Endothelial cell of umbilical vein (primary cell): ENCODE results near the gene MON1A. TPM values are rescaled to one million over a fixed set of nuclear protein-coding genes. Genes with fewer than 3 reads are reported as not detected.
A peak's percentile ranks its signal among the peaks of the same experiment; 100 is the strongest.

Experiments used
- BruUV-seq: library from RNA; stranded (reverse); fragments of 400-500 nt; replicated peaks from 2 replicates; lab custom pipeline; 2021; lab: Mats Ljungman, UMichigan
- CTCF ChIA-PET: fragments of 300-600, 350-600 bp; sonication (Branson Sonifier 250); formaldehyde crosslinking; loops from one replicate; lab custom pipeline; 2021; ENCODE audit warnings: antibody characterized with exemption, inconsistent platforms; lab: Charles Lee
- POLR2A ChIA-PET: fragments of 300-600, 350-600 bp; sonication (Branson Sonifier 250); formaldehyde crosslinking; loops from one replicate; lab custom pipeline; 2021; ENCODE audit warnings: antibody characterized with exemption, inconsistent platforms; lab: Charles Lee
- DNase-seq: peaks from one replicate; pipeline ENCODE4 v3.0.0-alpha.2; 2011; ENCODE audit warnings: low read depth, low spot score
- FAIRE-seq: peaks from 2 replicates; lab custom pipeline; 2011; peaks lifted over from hg19 to GRCh38; lab: Jason Lieb, UNC
- H2AFZ ChIP-seq: 2 replicates; pipeline ENCODE4 v1.6.0; 2012; ENCODE audit warnings: low read depth, low read length, control low read depth, inconsistent platforms
- H3K27ac ChIP-seq: 2 replicates; pipeline ENCODE4 v1.5.1; 2011; ENCODE audit warnings: low read depth, mild to moderate bottlenecking, control low read depth, low read length, moderate library complexity; ENCODE audit not compliant: insufficient read depth
- H3K27me3 ChIP-seq, 2 experiments: 2 replicates each; pipeline versions ENCODE4 v1.6.0 to v1.6.1; 2011; ENCODE audit warnings: low read length in 2 of 2, mixed read lengths in 1 of 2; ENCODE audit not compliant: control insufficient read depth in 2 of 2, insufficient read depth in 2 of 2
- H3K36me3 ChIP-seq, 2 experiments: 2 replicates in 1 of 2; 3 replicates in 1 of 2; pipeline ENCODE4 v1.5.1; 2011; ENCODE audit warnings: low read length in 2 of 2, mild to moderate bottlenecking in 1 of 2, moderate library complexity in 1 of 2; ENCODE audit not compliant: control insufficient read depth in 2 of 2, insufficient read depth in 2 of 2; ENCODE audit errors: extremely low read depth in 1 of 2
- H3K4me1 ChIP-seq: 3 replicates; pipeline ENCODE4 v1.5.1; 2011; ENCODE audit warnings: mild to moderate bottlenecking, low read length; ENCODE audit not compliant: control insufficient read depth, insufficient read depth; ENCODE audit errors: extremely low read depth
- H3K4me2 ChIP-seq: 2 replicates; pipeline ENCODE4 v1.6.1; 2011; ENCODE audit warnings: low read length, control low read depth, mixed read lengths; ENCODE audit not compliant: insufficient read depth
- H3K4me3 ChIP-seq, 3 experiments: fragments of 200-600 bp in 1 of 3; sonication (generic), shearing (Covaris generic) in 1 of 3; replicated peaks in 1 of 3; 2 replicates each; pipeline ENCODE4 v1.5.1; 2011 to 2016; ENCODE audit warnings: control low read depth in 3 of 3, low read length in 3 of 3, mild to moderate bottlenecking in 2 of 3, inconsistent platforms in 1 of 3, low read depth in 1 of 3, moderate library complexity in 1 of 3; ENCODE audit not compliant: insufficient read depth in 1 of 3
- H3K79me2 ChIP-seq: 2 replicates; pipeline ENCODE4 v1.6.0; 2012; ENCODE audit warnings: low read length, inconsistent platforms; ENCODE audit not compliant: control insufficient read depth, insufficient read depth
- H3K9ac ChIP-seq: replicated peaks from 2 replicates; pipeline ENCODE3; 2011; ENCODE audit warnings: low read length, control low read depth; ENCODE audit not compliant: insufficient read depth; ENCODE audit errors: extremely low read depth
- H3K9me1 ChIP-seq: replicated peaks from 3 replicates; pipeline ENCODE4 v1.6.0; 2011; ENCODE audit warnings: mild to moderate bottlenecking, low read length; ENCODE audit not compliant: control insufficient read depth, insufficient read depth; ENCODE audit errors: extremely low read depth
- H3K9me3 ChIP-seq: replicated peaks from 2 replicates; pipeline ENCODE4 v1.5.1; 2012; ENCODE audit warnings: low read length, inconsistent platforms; ENCODE audit not compliant: control insufficient read depth, insufficient read depth
- H4K20me1 ChIP-seq: replicated peaks from 2 replicates; pipeline ENCODE3; 2011; ENCODE audit warnings: mild to moderate bottlenecking, low read length; ENCODE audit not compliant: control insufficient read depth, insufficient read depth; ENCODE audit errors: extremely low read depth
- CTCF ChIP-seq, 2 donors: IDR thresholded peaks; 1 replicate in 1 of 2; 2 replicates in 1 of 2; pipeline ENCODE4 v1.5.1; 2011; ENCODE audit warnings: low read length in 2 of 2, mild to moderate bottlenecking in 2 of 2, moderate library complexity in 2 of 2, control low read depth in 1 of 2, inconsistent platforms in 1 of 2, low read depth in 1 of 2; ENCODE audit not compliant: insufficient read depth in 1 of 2; ENCODE audit errors: extremely low read depth in 1 of 2
- EZH2 ChIP-seq: IDR thresholded peaks from 2 replicates; pipeline ENCODE4 v1.6.1; 2012; ENCODE audit warnings: borderline replicate concordance, low read depth, mild to moderate bottlenecking, moderate library complexity, low read length, inconsistent platforms; ENCODE audit not compliant: severe bottlenecking
- FOS ChIP-seq: IDR thresholded peaks from 2 replicates; pipeline ENCODE4 v1.6.1; 2011; ENCODE audit warnings: mild to moderate bottlenecking, low read length, moderate library complexity, borderline replicate concordance; ENCODE audit not compliant: insufficient read depth
- GATA2 ChIP-seq: IDR thresholded peaks from 2 replicates; pipeline ENCODE4 v1.7.0; 2011; ENCODE audit warnings: low read depth, mild to moderate bottlenecking, moderate library complexity, mixed read lengths, low read length; ENCODE audit not compliant: insufficient read length, insufficient read depth
- JUN ChIP-seq: IDR thresholded peaks from 2 replicates; pipeline ENCODE4 v1.6.1; 2011; ENCODE audit warnings: borderline replicate concordance, low read depth; ENCODE audit not compliant: insufficient read length, insufficient read depth
- MAX ChIP-seq: IDR thresholded peaks from 2 replicates; pipeline ENCODE4 v1.6.1; 2011; ENCODE audit not compliant: insufficient read depth, insufficient read length
- MYC ChIP-seq: IDR thresholded peaks from one replicate; pipeline ENCODE4 v1.6.1; 2011; ENCODE audit warnings: mild to moderate bottlenecking, low read depth, low read length
- POLR2A ChIP-seq: IDR thresholded peaks from 2 replicates; pipeline ENCODE4 v1.6.1; 2012; ENCODE audit warnings: low read depth, mild to moderate bottlenecking, control low read depth, low read length
- POLR2AphosphoS5 ChIP-seq: IDR thresholded peaks from 2 replicates; pipeline ENCODE4 v1.6.1; 2012; ENCODE audit warnings: low read depth, mild to moderate bottlenecking, control low read depth, low read length, moderate library complexity; ENCODE audit not compliant: insufficient read depth
- dilution Hi-C: fragments of 300-500 bp; cut with MboI; formaldehyde crosslinking; loops from one replicate; pipeline ENCODE4 v1.15.0; 2019; ENCODE audit warnings: low sequenced_read_pairs; ENCODE audit not compliant: extremely low pct_ligation_motif_present
- intact Hi-C: fragments of 100-400 bp; cut with micrococcal nuclease; formaldehyde crosslinking; loops from one replicate; pipeline ENCODE4 v1.10.0; 2022
- polyA plus RNA-seq, 4 experiments: library from polyadenylated mRNA; depleted of rRNA in 3 of 4; stranded (reverse) in 3 of 4; unstranded in 1 of 4; fragments of >200 nt; gene quantifications; 2 replicates each; pipeline versions ENCODE4 v1.2.1 to v1.2.3, GENCODE V29; 2011 to 2012; ENCODE audit warnings: missing spikeins in 1 of 4
- total RNA-seq: library from RNA; stranded (reverse); gene quantifications from 2 replicates; pipeline ENCODE4 v1.2.3, GENCODE V29; 2021

The MON1A gene
- total and polyA plus RNA-seq, 2 donors (not counting 3 experiments of a cell fraction or from before 2014, with no cell fraction given) = 17.5 to 31.1 TPM

DNA sequence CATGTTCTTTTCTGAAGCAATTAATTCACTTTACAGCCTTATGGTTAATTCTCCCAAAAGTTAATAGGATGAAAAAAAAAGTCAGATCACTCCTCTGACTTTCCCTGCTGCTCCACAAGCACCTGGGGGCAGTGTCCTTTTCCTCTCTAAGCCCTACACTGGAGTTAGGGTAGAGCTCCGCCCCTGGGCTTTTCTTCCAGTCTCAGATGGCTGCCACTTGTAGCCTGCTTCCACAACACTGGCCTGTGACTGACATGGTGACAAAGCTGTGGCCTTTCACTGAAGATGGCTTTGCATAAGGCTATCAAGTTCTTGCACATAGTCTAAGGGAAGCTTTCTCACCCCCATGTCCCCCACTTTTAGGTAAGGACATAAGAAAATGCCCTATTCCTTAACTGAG, 1.3 kb upstream of the MON1A start:
- Histone ChIP-seq H3K27ac (no peak overlapping the region), H4K20me1 (no peaks in the 10 kb centered on the region), H3K4me1 (peaks cover 2% of the 10 kb centered on the region), H3K9me3 (no peaks in the 10 kb centered on the region), H3K4me3 (no peak overlapping the region), H2AFZ (no peak overlapping the region), H3K4me2 (no peak overlapping the region), H3K36me3 (no peaks in the 10 kb centered on the region), H3K27me3 (no peaks in the 10 kb centered on the region), H3K9ac (no peak overlapping the region), H3K79me2 (peaks cover 2% of the 10 kb centered on the region), H3K9me1 (no peaks in the 10 kb centered on the region)
- CTCF ChIA-PET = no interaction called here
- no peak for DNase-seq
- POLR2A ChIA-PET = no interaction called here
- TF ChIP-seq JUN (no peak), EZH2 (no peak), GATA2 (no peak), MAX (no peak), MYC (no peak), CTCF (IDR thresholded peaks at IDR 0.05; ENCODE audit: extremely low read depth in 1 of 2, insufficient read depth in 1 of 2, low read depth in 1 of 2, low read length in 2 of 2) (no peak), FOS (no peak), POLR2AphosphoS5 (no peak), POLR2A (no peak)
- no TSS peak for BruUV-seq
- intact Hi-C loops (no loop called here), dilution Hi-C loops (no loop called here)
- peak; percentile 28 for FAIRE-seq
